H9 (cell line): ENCODE results near the gene PELO. TPM values are rescaled to one million over a fixed set of nuclear protein-coding genes. Genes with fewer than 3 reads are reported as not detected.

ENCODE experiments used
- DNase-seq: peaks from one replicate; pipeline ENCODE4 v3.0.0-alpha.2; 2017
- H2AFZ ChIP-seq: one replicate; pipeline ENCODE4 v1.6.1; 2013; ENCODE audit warnings: mild to moderate bottlenecking, low read length, control low read depth, moderate library complexity
- H2AK5ac ChIP-seq: 2 replicates; pipeline ENCODE4 v1.6.1; 2013; ENCODE audit warnings: low read length, control low read depth, mixed read lengths; ENCODE audit not compliant: insufficient read length
- H2BK120ac ChIP-seq: one replicate; pipeline ENCODE4 v1.6.1; 2013; ENCODE audit warnings: low read depth, mild to moderate bottlenecking, low read length, control low read depth, inconsistent platforms; ENCODE audit not compliant: poor library complexity, severe bottlenecking
- H2BK12ac ChIP-seq: 2 replicates; pipeline ENCODE4 v1.6.1; 2013; ENCODE audit warnings: low read length, control low read depth, mixed read lengths, low read depth; ENCODE audit not compliant: insufficient read length
- H2BK15ac ChIP-seq: 2 replicates; pipeline ENCODE4 v1.6.1; 2013; ENCODE audit warnings: low read depth, low read length, control low read depth
- H2BK20ac ChIP-seq: one replicate; pipeline ENCODE4 v1.6.1; 2013; ENCODE audit warnings: low read depth, mild to moderate bottlenecking, low read length, control low read depth, inconsistent platforms; ENCODE audit not compliant: poor library complexity, severe bottlenecking
- H2BK5ac ChIP-seq: 2 replicates; pipeline ENCODE4 v1.6.1; 2013; ENCODE audit warnings: low read length, control low read depth, mixed read lengths; ENCODE audit not compliant: insufficient read length
- H3K14ac ChIP-seq: 2 replicates; pipeline ENCODE4 v1.6.1; 2013; ENCODE audit warnings: low read length, control low read depth; ENCODE audit not compliant: insufficient read depth
- H3K18ac ChIP-seq: 2 replicates; pipeline ENCODE4 v1.6.1; 2013; ENCODE audit warnings: low read depth, mild to moderate bottlenecking, mixed read lengths, low read length, control low read depth; ENCODE audit not compliant: insufficient read length
- H3K23ac ChIP-seq: 2 replicates; pipeline ENCODE4 v1.6.1; 2013; ENCODE audit warnings: low read length, control low read depth, mixed read lengths, low read depth; ENCODE audit not compliant: insufficient read length
- H3K23me2 ChIP-seq: 2 replicates; pipeline ENCODE4 v1.6.1; 2013; ENCODE audit warnings: low read depth, mild to moderate bottlenecking, mixed read lengths, low read length, control low read depth; ENCODE audit not compliant: insufficient read length, poor library complexity, severe bottlenecking
- H3K27ac ChIP-seq: 2 replicates; pipeline ENCODE4 v1.5.1; 2013; ENCODE audit warnings: low read length, control low read depth, mixed read lengths, low read depth; ENCODE audit not compliant: insufficient read length
- H3K27me3 ChIP-seq: 2 replicates; pipeline ENCODE4 v1.6.1; 2013; ENCODE audit warnings: low read length, control low read depth, inconsistent platforms; ENCODE audit not compliant: insufficient read depth
- H3K4ac ChIP-seq: 2 replicates; pipeline ENCODE4 v1.6.1; 2013; ENCODE audit warnings: low read depth, mild to moderate bottlenecking, control low read depth, inconsistent platforms, low read length, moderate library complexity
- H3K4me1 ChIP-seq: 2 replicates; pipeline ENCODE4 v1.6.1; 2013; ENCODE audit warnings: low read length, control low read depth, inconsistent platforms; ENCODE audit not compliant: insufficient read depth
- H3K4me2 ChIP-seq: 2 replicates; pipeline ENCODE4 v1.6.1; 2013; ENCODE audit warnings: low read length, control low read depth, mixed read lengths; ENCODE audit not compliant: insufficient read length, insufficient read depth
- H3K56ac ChIP-seq: 2 replicates; pipeline ENCODE4 v1.6.1; 2013; ENCODE audit warnings: low read depth, mild to moderate bottlenecking, mixed read lengths, low read length, control low read depth; ENCODE audit not compliant: insufficient read length
- H3K79me1 ChIP-seq: 2 replicates; pipeline ENCODE4 v1.6.1; 2013; ENCODE audit warnings: low read depth, mild to moderate bottlenecking, moderate library complexity, low read length, control low read depth, inconsistent platforms; ENCODE audit not compliant: insufficient read depth, poor library complexity, severe bottlenecking
- H3K79me2 ChIP-seq: 2 replicates; pipeline ENCODE4 v1.6.1; 2013; ENCODE audit warnings: low read length, control low read depth, inconsistent platforms; ENCODE audit not compliant: insufficient read depth
- H3K9ac ChIP-seq: 2 replicates; pipeline ENCODE4 v1.6.1; 2013; ENCODE audit warnings: low read length, control low read depth, mixed read lengths; ENCODE audit not compliant: insufficient read length; ENCODE audit errors: extremely low read depth
- H3K9me3 ChIP-seq: one replicate; pipeline ENCODE4 v1.6.1; 2013; ENCODE audit warnings: low read depth, low read length, inconsistent platforms; ENCODE audit not compliant: control insufficient read depth
- H3T11ph ChIP-seq: one replicate; pipeline ENCODE4 v1.6.1; 2013; ENCODE audit warnings: mild to moderate bottlenecking, low read length, control low read depth, inconsistent platforms
- H4K20me1 ChIP-seq: one replicate; pipeline ENCODE4 v1.6.1; 2013; ENCODE audit not compliant: control insufficient read depth, insufficient read length, insufficient read depth
- H4K5ac ChIP-seq: 2 replicates; pipeline ENCODE4 v1.6.1; 2013; ENCODE audit warnings: low read depth, mild to moderate bottlenecking, mixed read lengths, low read length, control low read depth; ENCODE audit not compliant: insufficient read length
- H4K8ac ChIP-seq: replicated peaks from 2 replicates; pipeline ENCODE4 v1.6.1; 2013; ENCODE audit warnings: low read length, control low read depth, mixed read lengths, low read depth; ENCODE audit not compliant: insufficient read length
- H4K91ac ChIP-seq: 2 replicates; pipeline ENCODE4 v1.6.1; 2013; ENCODE audit warnings: low read depth, mild to moderate bottlenecking, moderate library complexity, mixed read lengths, low read length, control low read depth; ENCODE audit not compliant: insufficient read length
- H3K27ac Mint-ChIP-seq, 3 experiments: 2 replicates in 2 of 3; 3 replicates in 1 of 3; pipeline ENCODE4 v1.8.0; 2020 to 2021; ENCODE audit warnings: mixed read lengths in 3 of 3, mild to moderate bottlenecking in 1 of 3, moderate library complexity in 1 of 3
- H3K27me3 Mint-ChIP-seq: 2 replicates; pipeline ENCODE4 v1.8.0; 2021; ENCODE audit warnings: low read depth, mild to moderate bottlenecking, moderate library complexity, mixed read lengths
- H3K36me3 Mint-ChIP-seq, 3 experiments: 2 replicates in 2 of 3; 3 replicates in 1 of 3; pipeline ENCODE4 v1.8.0; 2020 to 2021; ENCODE audit warnings: low read depth in 3 of 3, mixed read lengths in 3 of 3; ENCODE audit not compliant: insufficient read depth in 1 of 3
- H3K4me1 Mint-ChIP-seq, 2 experiments: 2 replicates each; pipeline ENCODE4 v1.8.0; 2020; ENCODE audit warnings: mixed read lengths in 2 of 2
- H3K4me3 Mint-ChIP-seq, 2 experiments: 2 replicates in 1 of 2; 3 replicates in 1 of 2; pipeline ENCODE4 v1.8.0; 2020 to 2021; ENCODE audit warnings: mild to moderate bottlenecking in 2 of 2, mixed read lengths in 2 of 2, moderate library complexity in 1 of 2
- H3K9me3 Mint-ChIP-seq, 2 experiments: 2 replicates in 1 of 2; 3 replicates in 1 of 2; pipeline ENCODE4 v1.8.0; 2020; ENCODE audit warnings: mild to moderate bottlenecking in 2 of 2, mixed read lengths in 2 of 2, moderate library complexity in 1 of 2
- WGBS: extraction: QIAGEN DNeasy Blood & Tissue Kit; methylation state at CpG from one replicate; pipeline ENCODE4 v1.1.7; 2013; ENCODE audit warnings: missing lambda C conversion rate, low lambda C conversion rate, mixed read lengths; ENCODE audit not compliant: insufficient read length; ENCODE audit errors: extremely low coverage; 5-methylcytosine and 5-hydroxymethylcytosine counted together
- total RNA-seq: library from RNA; stranded (reverse); gene quantifications from 2 replicates; pipeline ENCODE4 v1.2.1, GENCODE V29; 2021
- TF ChIP-seq, protein P1 (sequence below): fragments of 200-600 bp; sonication (generic); conservative IDR thresholded peaks from 3 replicates; pipeline ENCODE4 v1.8.0; 2021; ENCODE audit warnings: antibody characterized with exemption, mild to moderate bottlenecking

The PELO gene
- total RNA-seq, 1 experiment from 2014 or later, result 20.3 TPM

DNA sequence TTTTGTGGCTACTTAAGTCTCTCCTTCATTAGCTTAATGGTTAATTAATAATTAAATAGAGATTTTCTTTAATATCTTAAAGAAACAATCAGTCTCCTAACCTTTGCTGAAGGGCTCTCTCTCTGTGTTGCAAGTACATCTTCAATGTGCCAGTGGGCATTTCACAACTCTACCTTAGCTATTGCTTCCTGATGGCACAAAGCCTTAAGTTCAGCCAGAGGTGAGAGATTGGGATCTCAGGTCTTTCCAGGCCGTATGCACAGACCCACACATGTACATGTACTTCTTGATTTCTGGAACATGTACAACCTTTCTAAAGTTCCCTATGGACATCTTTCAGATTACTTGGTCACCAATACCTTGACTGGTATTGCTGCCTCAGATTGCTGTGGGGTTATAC, 8.9 kb upstream of the PELO start:
- Histone ChIP-seq H4K20me1 (no peaks in the 10 kb centered on the region), H3K79me2 (no peaks in the 10 kb centered on the region), H2BK5ac (no peak overlapping the region), H3K14ac (no peak overlapping the region), H3K79me1 (no peaks in the 10 kb centered on the region), H3K23ac (no peak overlapping the region), H3K56ac (no peak overlapping the region), H3K4me2 (no peak overlapping the region), H2BK15ac (no peak overlapping the region), H2AFZ (no peak overlapping the region), H3K4ac (no peak overlapping the region), H3T11ph (no peak overlapping the region), H3K23me2 (no peaks in the 10 kb centered on the region), H2AK5ac (no peak overlapping the region), H2BK20ac (no peak overlapping the region), H2BK120ac (no peak overlapping the region), H4K8ac (no peak overlapping the region), H3K9ac (no peak overlapping the region), H3K18ac (no peak overlapping the region), H4K91ac (no peak overlapping the region), H3K27me3 (no peaks in the 10 kb centered on the region), H2BK12ac (no peak overlapping the region), H3K9me3 (no peaks in the 10 kb centered on the region), H3K27ac (no peak overlapping the region), H4K5ac (no peak overlapping the region), H3K4me1 (no peaks in the 10 kb centered on the region)
- TF ChIP-seq, protein P1, sequence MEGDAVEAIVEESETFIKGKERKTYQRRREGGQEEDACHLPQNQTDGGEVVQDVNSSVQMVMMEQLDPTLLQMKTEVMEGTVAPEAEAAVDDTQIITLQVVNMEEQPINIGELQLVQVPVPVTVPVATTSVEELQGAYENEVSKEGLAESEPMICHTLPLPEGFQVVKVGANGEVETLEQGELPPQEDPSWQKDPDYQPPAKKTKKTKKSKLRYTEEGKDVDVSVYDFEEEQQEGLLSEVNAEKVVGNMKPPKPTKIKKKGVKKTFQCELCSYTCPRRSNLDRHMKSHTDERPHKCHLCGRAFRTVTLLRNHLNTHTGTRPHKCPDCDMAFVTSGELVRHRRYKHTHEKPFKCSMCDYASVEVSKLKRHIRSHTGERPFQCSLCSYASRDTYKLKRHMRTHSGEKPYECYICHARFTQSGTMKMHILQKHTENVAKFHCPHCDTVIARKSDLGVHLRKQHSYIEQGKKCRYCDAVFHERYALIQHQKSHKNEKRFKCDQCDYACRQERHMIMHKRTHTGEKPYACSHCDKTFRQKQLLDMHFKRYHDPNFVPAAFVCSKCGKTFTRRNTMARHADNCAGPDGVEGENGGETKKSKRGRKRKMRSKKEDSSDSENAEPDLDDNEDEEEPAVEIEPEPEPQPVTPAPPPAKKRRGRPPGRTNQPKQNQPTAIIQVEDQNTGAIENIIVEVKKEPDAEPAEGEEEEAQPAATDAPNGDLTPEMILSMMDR, result no peak
- Mint-ChIP-seq H3K4me1 (peaks cover 16 to 17% of the 10 kb centered on the region in 2 experiments), H3K36me3 (no peaks in the 10 kb centered on the region; a peak in 1 of 7 replicates), H3K27ac (no peak overlapping the region), H3K9me3 (no peaks in the 10 kb centered on the region), H3K4me3 (no peak overlapping the region), H3K27me3 (no peaks in the 10 kb centered on the region)
- DNase-seq, result no peak
- WGBS, result no CpG with 5 or more reads among the region's 1 CpG
